ENCODE measurements around the gene TP53I11.

DNA sequence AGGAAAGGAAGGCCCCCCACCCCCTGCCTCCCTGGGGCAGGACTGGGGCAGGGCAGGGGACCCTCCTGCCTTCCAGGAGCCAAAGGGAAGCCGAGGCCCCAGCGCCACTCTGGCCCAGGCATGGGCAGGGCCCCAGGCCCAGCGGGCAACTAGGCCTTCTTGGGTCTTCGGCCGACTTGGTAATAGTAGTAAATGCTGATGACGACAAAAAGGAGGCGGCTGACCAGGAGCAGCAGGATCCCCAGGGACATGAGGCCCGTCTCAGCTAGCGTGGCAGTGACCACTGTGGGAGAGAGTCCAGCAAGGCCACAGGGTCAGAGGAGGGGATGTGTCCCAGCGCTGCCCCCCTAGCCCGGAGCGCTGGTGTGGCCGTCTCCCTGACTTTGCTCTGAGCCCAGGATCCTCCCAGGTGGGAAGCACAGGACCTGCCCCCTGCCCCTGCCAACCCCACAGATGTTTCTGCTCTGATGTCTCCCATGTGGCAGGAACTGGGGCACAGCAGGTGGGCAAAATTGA is 15.9 kb downstream of the TP53I11 start:
- TF ChIP-seq NFE2L1 (tag; IDR thresholded peaks at IDR 0.05; ENCODE audit: borderline replicate concordance, low read depth) (no peak), EP300 (IDR thresholded peaks at IDR 0.05; ENCODE audit: low read length) (no peak), EHMT2 (IDR thresholded peaks at IDR 0.05) (no peak), CEBPG (CRISPR knock-in tag; IDR thresholded peaks at IDR 0.05) (no peak), CEBPG (tag; conservative IDR thresholded peaks at IDR 0.05 in 1 of 2, IDR thresholded peaks at IDR 0.05 in 1 of 2) (no peak), TAF15 (IDR thresholded peaks at IDR 0.05; ENCODE audit: low read depth, low read length) (no peak), ZNF165 (CRISPR knock-in tag; IDR thresholded peaks at IDR 0.05; ENCODE audit: borderline replicate concordance) (no peak), ARID1B (IDR thresholded peaks at IDR 0.05) (no peak), TBL1XR1 (IDR thresholded peaks at IDR 0.05; ENCODE audit: low read length in 2 of 2) (no peak), EGR1 (conservative IDR thresholded peaks at IDR 0.05) (no peak), SIRT6 (IDR thresholded peaks at IDR 0.05; ENCODE audit: low read depth, low read length) (no peak)
- TF ChIP-seq, protein P1, sequence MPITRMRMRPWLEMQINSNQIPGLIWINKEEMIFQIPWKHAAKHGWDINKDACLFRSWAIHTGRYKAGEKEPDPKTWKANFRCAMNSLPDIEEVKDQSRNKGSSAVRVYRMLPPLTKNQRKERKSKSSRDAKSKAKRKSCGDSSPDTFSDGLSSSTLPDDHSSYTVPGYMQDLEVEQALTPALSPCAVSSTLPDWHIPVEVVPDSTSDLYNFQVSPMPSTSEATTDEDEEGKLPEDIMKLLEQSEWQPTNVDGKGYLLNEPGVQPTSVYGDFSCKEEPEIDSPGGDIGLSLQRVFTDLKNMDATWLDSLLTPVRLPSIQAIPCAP (CRISPR knock-in tag; IDR thresholded peaks at IDR 0.05; ENCODE audit: borderline replicate concordance) = no peak
- TF ChIP-seq, protein P2, sequence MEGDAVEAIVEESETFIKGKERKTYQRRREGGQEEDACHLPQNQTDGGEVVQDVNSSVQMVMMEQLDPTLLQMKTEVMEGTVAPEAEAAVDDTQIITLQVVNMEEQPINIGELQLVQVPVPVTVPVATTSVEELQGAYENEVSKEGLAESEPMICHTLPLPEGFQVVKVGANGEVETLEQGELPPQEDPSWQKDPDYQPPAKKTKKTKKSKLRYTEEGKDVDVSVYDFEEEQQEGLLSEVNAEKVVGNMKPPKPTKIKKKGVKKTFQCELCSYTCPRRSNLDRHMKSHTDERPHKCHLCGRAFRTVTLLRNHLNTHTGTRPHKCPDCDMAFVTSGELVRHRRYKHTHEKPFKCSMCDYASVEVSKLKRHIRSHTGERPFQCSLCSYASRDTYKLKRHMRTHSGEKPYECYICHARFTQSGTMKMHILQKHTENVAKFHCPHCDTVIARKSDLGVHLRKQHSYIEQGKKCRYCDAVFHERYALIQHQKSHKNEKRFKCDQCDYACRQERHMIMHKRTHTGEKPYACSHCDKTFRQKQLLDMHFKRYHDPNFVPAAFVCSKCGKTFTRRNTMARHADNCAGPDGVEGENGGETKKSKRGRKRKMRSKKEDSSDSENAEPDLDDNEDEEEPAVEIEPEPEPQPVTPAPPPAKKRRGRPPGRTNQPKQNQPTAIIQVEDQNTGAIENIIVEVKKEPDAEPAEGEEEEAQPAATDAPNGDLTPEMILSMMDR (IDR thresholded peaks at IDR 0.05 in 2 of 3, conservative IDR thresholded peaks at IDR 0.05 in 1 of 3; ENCODE audit: insufficient read depth in 2 of 3, low read depth in 1 of 3, low read length in 3 of 3) = no peak
- TF ChIP-seq, protein P3, sequence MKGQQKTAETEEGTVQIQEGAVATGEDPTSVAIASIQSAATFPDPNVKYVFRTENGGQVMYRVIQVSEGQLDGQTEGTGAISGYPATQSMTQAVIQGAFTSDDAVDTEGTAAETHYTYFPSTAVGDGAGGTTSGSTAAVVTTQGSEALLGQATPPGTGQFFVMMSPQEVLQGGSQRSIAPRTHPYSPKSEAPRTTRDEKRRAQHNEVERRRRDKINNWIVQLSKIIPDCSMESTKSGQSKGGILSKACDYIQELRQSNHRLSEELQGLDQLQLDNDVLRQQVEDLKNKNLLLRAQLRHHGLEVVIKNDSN (CRISPR knock-in tag; IDR thresholded peaks at IDR 0.05) = no peak

All from K562 (cell line).